Panc1 (cell line): Measurements from ENCODE around the gene GP2. TPM values are rescaled to one million over a fixed set of nuclear protein-coding genes. Genes with fewer than 3 reads are reported as not detected.

ENCODE experiments used
- ATAC-seq: fragments of 200-7000 bp; cut with Tn5 transposase; 2 replicates; pipeline ENCODE4 v1.9.1; 2020; ENCODE audit warnings: mild to moderate bottlenecking, moderate library complexity
- BruUV-seq: library from RNA; stranded (reverse); fragments of 400-500 nt; replicated peaks from 2 replicates; lab custom pipeline; 2021; lab: Mats Ljungman, UMichigan
- CTCF ChIA-PET: fragments of 300-600 bp; sonication (Branson Sonifier 250); formaldehyde crosslinking; loops from one replicate; lab custom pipeline; 2022; ENCODE audit warnings: antibody characterized with exemption; lab: Charles Lee
- POLR2A ChIA-PET: fragments of 300-600 bp; sonication (Branson Sonifier 250); formaldehyde crosslinking; loops from one replicate; lab custom pipeline; 2022; ENCODE audit warnings: antibody characterized with exemption; lab: Charles Lee
- DNase-seq: peaks from one replicate; pipeline ENCODE4 v3.0.0-alpha.2; 2010; ENCODE audit warnings: low read depth, low spot score
- H3K27ac ChIP-seq: 2 replicates; pipeline ENCODE4 v1.5.1; 2011; ENCODE audit warnings: mild to moderate bottlenecking, low read length, inconsistent platforms
- H3K27me3 ChIP-seq: fragments of 200-500 bp; sonication (Bioruptor generic); 2 replicates; pipeline ENCODE4 v1.6.0; 2014; ENCODE audit warnings: low read length, inconsistent platforms; ENCODE audit not compliant: control insufficient read depth, insufficient read depth
- H3K36me3 ChIP-seq: fragments of 200-500 bp; sonication (Bioruptor generic); 2 replicates; pipeline ENCODE4 v1.5.1; 2014; ENCODE audit warnings: inconsistent platforms, mild to moderate bottlenecking, low read length, moderate library complexity; ENCODE audit not compliant: control insufficient read depth, insufficient read depth
- H3K4me1 ChIP-seq: 2 replicates; pipeline ENCODE4 v1.5.1; 2011; ENCODE audit warnings: inconsistent platforms, mild to moderate bottlenecking, low read length, moderate library complexity; ENCODE audit not compliant: control insufficient read depth, insufficient read depth
- H3K4me3 ChIP-seq, 2 experiments: 2 replicates each; pipeline ENCODE4 v1.5.1; 2011 to 2012; ENCODE audit warnings: low read depth in 2 of 2, low read length in 2 of 2, mild to moderate bottlenecking in 2 of 2, inconsistent platforms in 1 of 2, moderate library complexity in 1 of 2
- H3K9me3 ChIP-seq: fragments of 200-500 bp; sonication (Bioruptor generic); 2 replicates; pipeline ENCODE4 v1.5.1; 2014; ENCODE audit warnings: low read depth, mild to moderate bottlenecking, inconsistent platforms, low read length, moderate library complexity; ENCODE audit not compliant: control insufficient read depth, insufficient read depth
- POLR2AphosphoS5 ChIP-seq: IDR thresholded peaks from 2 replicates; pipeline ENCODE4 v1.6.1; 2012; ENCODE audit warnings: mild to moderate bottlenecking, low read depth, low read length, moderate library complexity
- SIN3A ChIP-seq: IDR thresholded peaks from 2 replicates; pipeline ENCODE4 v1.6.1; 2012; ENCODE audit warnings: low read depth, mild to moderate bottlenecking, low read length, moderate library complexity, borderline replicate concordance; ENCODE audit not compliant: insufficient read depth
- TCF7L2 ChIP-seq: IDR thresholded peaks from 2 replicates; pipeline ENCODE4 v1.6.1; 2011; ENCODE audit warnings: mild to moderate bottlenecking, low read depth, low read length, inconsistent platforms
- in situ Hi-C: cut with HindIII; loops from 2 replicates; pipeline ENCODE4 v1.10.0; 2016; ENCODE audit warnings: low sequenced_read_pairs, low pct_unique_long_range_greater_than_20kb
- intact Hi-C: fragments of 100-400 bp; cut with micrococcal nuclease; formaldehyde crosslinking; loops from one replicate; pipeline ENCODE4 v1.10.0; 2022; ENCODE audit not compliant: unreplicated experiment
- total RNA-seq: library from RNA; stranded (reverse); gene quantifications from one replicate; pipeline ENCODE4 v1.2.1, GENCODE V29; 2021; ENCODE audit not compliant: unreplicated experiment
- TF ChIP-seq, protein P1 (sequence below), 2 experiments: IDR thresholded peaks; 2 replicates each; pipeline ENCODE4 v1.6.1; 2011 to 2012; ENCODE audit warnings: low read depth in 2 of 2, control low read depth in 1 of 2, low read length in 1 of 2, mild to moderate bottlenecking in 1 of 2, moderate library complexity in 1 of 2; ENCODE audit not compliant: insufficient read depth in 1 of 2
- TF ChIP-seq, protein P2 (sequence below): fragments of 450-650 bp; IDR thresholded peaks from 2 replicates; pipeline ENCODE4 v1.5.1; 2017; ENCODE audit warnings: mild to moderate bottlenecking

Gene GP2
- total RNA-seq, 1 experiment from 2014 or later = 5.8 TPM

DNA sequence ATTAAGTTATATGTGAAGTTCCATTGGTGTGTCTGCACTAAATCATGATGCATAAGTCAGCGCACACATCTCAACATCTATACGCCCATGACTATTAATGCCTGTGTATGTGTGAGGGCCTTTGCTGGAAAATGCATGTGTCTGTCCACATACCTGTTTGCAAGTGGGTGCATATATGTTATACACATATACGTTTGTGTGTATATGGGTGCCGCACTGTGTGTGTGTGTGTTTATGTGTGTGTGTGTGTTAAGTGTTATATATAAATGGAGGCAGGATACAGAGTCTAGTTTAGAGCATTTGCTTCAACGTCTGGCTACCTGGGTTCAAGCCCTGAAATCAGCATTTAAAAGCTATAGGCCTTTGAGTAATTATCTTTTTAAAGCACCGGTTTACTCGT lies 19.5 kb downstream of the GP2 start:
- H3K36me3 ChIP-seq = no peaks in the 10 kb centered on the region
- CTCF ChIA-PET = interaction anchor here (1.4 kb wide), 1 partner anchor 400 kb away, joined by 6 read pairs; no protein-coding TSS in a partner anchor
- H3K9me3 ChIP-seq = no peaks in the 10 kb centered on the region
- intact Hi-C loops (loop anchor here (5.0 kb wide), 1 partner anchor 80 kb away; no protein-coding TSS in a partner anchor), in situ Hi-C loops (no loop called here)
- DNase-seq (no peak), ATAC-seq (no peak)
- H3K27me3 ChIP-seq = peaks cover 7% of the 10 kb centered on the region
- no peak for TF ChIP-seq TCF7L2
- BruUV-seq = no TSS peak
- POLR2A ChIA-PET = no interaction called here
- no peak overlapping the region for H3K27ac ChIP-seq
- H3K4me1 ChIP-seq = no peaks in the 10 kb centered on the region
- H3K4me3 ChIP-seq = no peak overlapping the region

DNA sequence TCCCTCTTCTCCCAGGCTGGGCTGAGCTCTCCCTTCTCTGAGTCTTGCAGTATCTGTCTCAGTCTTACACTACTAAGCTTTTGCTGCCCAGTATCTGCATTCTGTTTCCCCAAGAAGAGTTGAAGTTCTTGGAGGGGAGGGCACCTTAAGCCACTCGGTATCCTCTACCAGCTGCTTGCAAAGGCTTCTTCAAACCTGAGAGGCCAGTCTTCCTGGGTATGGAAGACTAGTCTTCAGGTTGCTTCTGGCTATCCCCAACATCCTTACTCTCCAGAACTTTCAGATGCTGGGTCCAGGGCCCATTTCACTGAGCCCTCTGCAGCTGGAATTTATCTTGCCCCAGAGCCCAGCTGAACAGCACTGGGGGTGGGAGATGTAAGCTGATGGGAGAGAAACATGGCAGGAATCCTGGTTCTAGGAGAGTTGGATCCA lies 20.1 kb downstream of the GP2 start:
- ChIA-PET CTCF (interaction anchor here (1.4 kb wide), 1 partner anchor 400 kb away, joined by 6 read pairs; no protein-coding TSS in a partner anchor), POLR2A (no interaction called here)
- Histone ChIP-seq H3K9me3 (no peaks in the 10 kb centered on the region), H3K27me3 (peaks cover 7% of the 10 kb centered on the region), H3K27ac (no peak overlapping the region), H3K4me3 (no peak overlapping the region), H3K36me3 (no peaks in the 10 kb centered on the region), H3K4me1 (no peaks in the 10 kb centered on the region)
- ATAC-seq (no peak), DNase-seq (no peak)
- intact Hi-C loops = loop anchor here (5.0 kb wide), 1 partner anchor 80 kb away; no protein-coding TSS in a partner anchor
- BruUV-seq = no TSS peak
- TF ChIP-seq, protein P1, sequence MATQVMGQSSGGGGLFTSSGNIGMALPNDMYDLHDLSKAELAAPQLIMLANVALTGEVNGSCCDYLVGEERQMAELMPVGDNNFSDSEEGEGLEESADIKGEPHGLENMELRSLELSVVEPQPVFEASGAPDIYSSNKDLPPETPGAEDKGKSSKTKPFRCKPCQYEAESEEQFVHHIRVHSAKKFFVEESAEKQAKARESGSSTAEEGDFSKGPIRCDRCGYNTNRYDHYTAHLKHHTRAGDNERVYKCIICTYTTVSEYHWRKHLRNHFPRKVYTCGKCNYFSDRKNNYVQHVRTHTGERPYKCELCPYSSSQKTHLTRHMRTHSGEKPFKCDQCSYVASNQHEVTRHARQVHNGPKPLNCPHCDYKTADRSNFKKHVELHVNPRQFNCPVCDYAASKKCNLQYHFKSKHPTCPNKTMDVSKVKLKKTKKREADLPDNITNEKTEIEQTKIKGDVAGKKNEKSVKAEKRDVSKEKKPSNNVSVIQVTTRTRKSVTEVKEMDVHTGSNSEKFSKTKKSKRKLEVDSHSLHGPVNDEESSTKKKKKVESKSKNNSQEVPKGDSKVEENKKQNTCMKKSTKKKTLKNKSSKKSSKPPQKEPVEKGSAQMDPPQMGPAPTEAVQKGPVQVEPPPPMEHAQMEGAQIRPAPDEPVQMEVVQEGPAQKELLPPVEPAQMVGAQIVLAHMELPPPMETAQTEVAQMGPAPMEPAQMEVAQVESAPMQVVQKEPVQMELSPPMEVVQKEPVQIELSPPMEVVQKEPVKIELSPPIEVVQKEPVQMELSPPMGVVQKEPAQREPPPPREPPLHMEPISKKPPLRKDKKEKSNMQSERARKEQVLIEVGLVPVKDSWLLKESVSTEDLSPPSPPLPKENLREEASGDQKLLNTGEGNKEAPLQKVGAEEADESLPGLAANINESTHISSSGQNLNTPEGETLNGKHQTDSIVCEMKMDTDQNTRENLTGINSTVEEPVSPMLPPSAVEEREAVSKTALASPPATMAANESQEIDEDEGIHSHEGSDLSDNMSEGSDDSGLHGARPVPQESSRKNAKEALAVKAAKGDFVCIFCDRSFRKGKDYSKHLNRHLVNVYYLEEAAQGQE (IDR thresholded peaks at IDR 0.05; ENCODE audit: insufficient read depth in 1 of 2, low read depth in 2 of 2, low read length in 1 of 2) = no peak
- no peak for TF ChIP-seq SIN3A
- TF ChIP-seq TCF7L2 = no peak
- in situ Hi-C loops = no loop called here

DNA sequence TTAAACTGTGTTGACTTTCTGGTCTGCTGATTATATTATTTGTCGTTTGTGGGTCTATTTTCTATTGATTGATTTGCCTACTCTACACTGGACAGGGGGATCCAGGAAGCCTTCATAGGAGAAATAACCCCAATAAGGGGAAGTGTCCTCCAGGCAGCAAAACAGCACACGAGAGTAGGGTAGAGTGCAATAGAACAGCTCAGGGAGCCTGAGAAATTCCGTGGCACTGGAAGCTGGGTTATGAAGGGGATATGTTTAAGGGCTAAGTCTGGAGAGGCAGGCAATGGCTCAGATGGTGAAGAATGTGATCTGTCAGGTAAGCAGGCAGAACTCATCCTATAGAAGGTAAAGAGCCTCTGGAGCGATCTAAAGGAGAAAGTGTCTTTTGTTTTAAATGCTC lies 20.9 kb downstream of the GP2 start:
- intact Hi-C loops = loop anchor here (5.0 kb wide), 1 partner anchor 81 kb away; no protein-coding TSS in a partner anchor
- TF ChIP-seq TCF7L2 (no peak), SIN3A (no peak), POLR2AphosphoS5 (no peak)
- TF ChIP-seq, protein P1 (IDR thresholded peaks at IDR 0.05; ENCODE audit: insufficient read depth in 1 of 2, low read depth in 2 of 2, low read length in 1 of 2) = no peak
- TF ChIP-seq, protein P2, sequence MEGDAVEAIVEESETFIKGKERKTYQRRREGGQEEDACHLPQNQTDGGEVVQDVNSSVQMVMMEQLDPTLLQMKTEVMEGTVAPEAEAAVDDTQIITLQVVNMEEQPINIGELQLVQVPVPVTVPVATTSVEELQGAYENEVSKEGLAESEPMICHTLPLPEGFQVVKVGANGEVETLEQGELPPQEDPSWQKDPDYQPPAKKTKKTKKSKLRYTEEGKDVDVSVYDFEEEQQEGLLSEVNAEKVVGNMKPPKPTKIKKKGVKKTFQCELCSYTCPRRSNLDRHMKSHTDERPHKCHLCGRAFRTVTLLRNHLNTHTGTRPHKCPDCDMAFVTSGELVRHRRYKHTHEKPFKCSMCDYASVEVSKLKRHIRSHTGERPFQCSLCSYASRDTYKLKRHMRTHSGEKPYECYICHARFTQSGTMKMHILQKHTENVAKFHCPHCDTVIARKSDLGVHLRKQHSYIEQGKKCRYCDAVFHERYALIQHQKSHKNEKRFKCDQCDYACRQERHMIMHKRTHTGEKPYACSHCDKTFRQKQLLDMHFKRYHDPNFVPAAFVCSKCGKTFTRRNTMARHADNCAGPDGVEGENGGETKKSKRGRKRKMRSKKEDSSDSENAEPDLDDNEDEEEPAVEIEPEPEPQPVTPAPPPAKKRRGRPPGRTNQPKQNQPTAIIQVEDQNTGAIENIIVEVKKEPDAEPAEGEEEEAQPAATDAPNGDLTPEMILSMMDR = no peak
- POLR2A ChIA-PET = no interaction called here
- no TSS peak for BruUV-seq
- Histone ChIP-seq H3K4me3 (no peak overlapping the region), H3K27me3 (peaks cover 13% of the 10 kb centered on the region), H3K9me3 (no peaks in the 10 kb centered on the region), H3K27ac (no peak overlapping the region), H3K4me1 (no peaks in the 10 kb centered on the region), H3K36me3 (no peaks in the 10 kb centered on the region)
- CTCF ChIA-PET = interaction anchor here (1.4 kb wide), 1 partner anchor 399 kb away, joined by 6 read pairs; no protein-coding TSS in a partner anchor
- no peak for DNase-seq
- no peak for ATAC-seq
- in situ Hi-C loops = no loop called here
